Activated CD4-positive, alpha-beta T cell treated with anti-CD3 and anti-CD28 coated beads for 24 hours (primary cell): Measurements from ENCODE around the gene API5.

Experiments
- DNase-seq, 2 donors: peaks; one replicate each; pipeline ENCODE4 v3.0.0-alpha.2; 2020; ENCODE audit warnings: low read depth in 2 of 2

API5 gene

GRCh38 chr11:43359422-43359818 lies 47.6 kb downstream of the API5 start:
- DNase-seq: peak in 1 of 2 donors; percentile 1

GRCh38 chr11:43360361-43361032 lies 48.7 kb downstream of the API5 start:
- no peak for DNase-seq

- DNase-seq: no peak
Measured at GRCh38 chr11:43366677-43367076, 54.9 kb downstream of the API5 start.

- DNase-seq: no peak
Measured at GRCh38 chr11:43367382-43368178, 55.8 kb downstream of the API5 start.

- no peak for DNase-seq
Measured at GRCh38 chr11:43376065-43376464, 64.3 kb downstream of the API5 start.

- no peak for DNase-seq
Measured at GRCh38 chr11:43376594-43376993, 64.8 kb downstream of the API5 start.

- DNase-seq: no peak
Measured at GRCh38 chr11:43377389-43377788, 65.6 kb downstream of the API5 start.

GRCh38 chr11:43378897-43379296 lies 67.1 kb downstream of the API5 start:
- DNase-seq: no peak

- no peak for DNase-seq
Measured at GRCh38 chr11:43381802-43382201, 70.0 kb downstream of the API5 start.

GRCh38 chr11:43382614-43383013 lies 70.8 kb downstream of the API5 start:
- no peak for DNase-seq

- DNase-seq: no peak
Measured at GRCh38 chr11:43384393-43384792, 72.6 kb downstream of the API5 start.

- no peak for DNase-seq
Measured at GRCh38 chr11:43392713-43393112, 80.9 kb downstream of the API5 start.

GRCh38 chr11:43393765-43394355 lies 82.1 kb downstream of the API5 start:
- no peak for DNase-seq
